Measurements from ENCODE around the gene RHOC.

GRCh38 chr1:112687785-112688496, 19.0 kb downstream of the RHOC start:
- TF ChIP-seq CTCF (conservative IDR thresholded peaks at IDR 0.05; ENCODE audit: low read depth in 2 of 2) (no peak), POLR2AphosphoS5 (IDR thresholded peaks at IDR 0.05; ENCODE audit: low read depth) (no peak), EZH2phosphoT487 (IDR thresholded peaks at IDR 0.05; ENCODE audit: unreplicated experiment) (no peak), REST (IDR thresholded peaks at IDR 0.05; ENCODE audit: unreplicated experiment) (no peak), EZH2 (IDR thresholded peaks at IDR 0.05; ENCODE audit: low read depth, unreplicated experiment) (no peak), ETS1 (IDR thresholded peaks at IDR 0.05) (no peak), ZNF331 (CRISPR knock-in tag; IDR thresholded peaks at IDR 0.05; ENCODE audit: low read depth) (no peak), CREB1 (CRISPR knock-in tag; IDR thresholded peaks at IDR 0.05; ENCODE audit: low read depth) (no peak)

All from GM23338 (cell line).